Inflammatory macrophage (primary cell): ENCODE measurements around the gene ABCA6.
"Not testable (repeated sequence)": the region's sequence is repeated elsewhere in the genome, so short reads cannot be mapped to it uniquely, and the experiment has no call there.

Source experiments
- DNase-seq, 2 donors: peaks; one replicate each; pipeline ENCODE4 v3.0.0-alpha.2; 2020 to 2022

The ABCA6 gene

DNA sequence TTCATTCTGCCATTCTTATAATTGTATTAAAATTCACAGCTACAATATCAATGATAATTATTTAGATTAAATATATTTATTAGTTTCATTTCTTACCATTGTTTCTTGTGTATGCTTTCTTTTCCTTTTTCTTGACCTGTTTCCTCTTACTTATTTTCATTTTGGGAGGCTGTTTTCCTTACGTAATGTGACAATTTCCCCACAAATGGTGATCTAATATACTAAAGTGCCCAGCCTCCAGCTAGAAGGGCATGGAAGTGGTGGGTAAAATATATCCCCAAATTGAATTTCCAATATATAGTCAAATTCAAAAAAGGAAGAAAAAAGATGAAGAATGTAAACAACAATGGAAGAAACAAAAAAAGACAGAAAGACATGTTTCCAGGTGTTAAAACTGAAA, 1.5 kb upstream of the ABCA6 start:
- peak; percentile 16 to 44 for DNase-seq

DNA sequence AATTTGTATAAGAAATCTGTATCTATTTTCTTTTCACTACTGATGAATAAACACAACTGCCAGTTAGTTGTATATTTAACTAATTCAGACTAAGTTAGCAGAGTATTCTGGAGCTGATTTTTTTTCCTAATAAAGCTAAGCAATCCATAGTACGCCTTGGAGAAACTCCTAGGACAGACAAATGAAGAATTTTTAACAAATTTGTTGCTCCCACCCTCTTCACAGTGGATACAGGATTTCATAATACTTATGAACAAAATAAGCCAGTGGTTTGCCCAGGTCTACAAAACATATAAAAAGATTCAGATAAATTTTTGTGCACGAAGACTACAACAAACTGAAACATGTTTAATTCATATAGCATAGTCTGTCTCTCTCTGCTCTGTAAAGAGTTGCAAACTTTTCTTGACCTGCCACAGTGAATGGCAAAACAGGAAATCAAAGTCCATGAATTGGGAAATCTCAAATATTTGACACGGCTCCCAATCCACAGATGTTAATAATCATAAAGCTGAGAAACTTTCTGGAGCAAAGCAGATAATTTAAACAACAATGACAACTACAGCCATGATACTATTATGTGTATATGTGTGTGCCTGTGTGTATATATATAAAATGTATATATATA, 594 bp upstream of the ABCA6 start:
- no peak for DNase-seq

DNA sequence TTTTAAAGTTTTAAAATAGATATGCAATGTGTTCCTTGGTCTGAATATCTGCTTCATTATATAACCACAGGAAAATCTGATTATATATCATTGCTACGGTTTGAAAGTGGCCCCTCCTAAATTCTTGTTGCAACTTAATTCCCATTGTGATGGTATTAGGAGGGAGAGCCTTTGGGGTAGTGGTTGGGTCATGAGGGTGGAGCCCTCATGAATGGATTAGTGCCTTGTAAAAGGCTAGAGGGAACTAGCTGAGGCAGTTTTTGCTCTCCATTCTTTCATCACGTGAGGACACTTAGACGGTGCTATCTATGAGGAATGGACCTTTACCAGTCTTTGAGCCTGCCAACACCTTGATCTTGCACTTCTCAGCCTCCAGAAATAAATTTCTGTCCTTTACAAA, 7.6 kb downstream of the ABCA6 start:
- no peak for DNase-seq

DNA sequence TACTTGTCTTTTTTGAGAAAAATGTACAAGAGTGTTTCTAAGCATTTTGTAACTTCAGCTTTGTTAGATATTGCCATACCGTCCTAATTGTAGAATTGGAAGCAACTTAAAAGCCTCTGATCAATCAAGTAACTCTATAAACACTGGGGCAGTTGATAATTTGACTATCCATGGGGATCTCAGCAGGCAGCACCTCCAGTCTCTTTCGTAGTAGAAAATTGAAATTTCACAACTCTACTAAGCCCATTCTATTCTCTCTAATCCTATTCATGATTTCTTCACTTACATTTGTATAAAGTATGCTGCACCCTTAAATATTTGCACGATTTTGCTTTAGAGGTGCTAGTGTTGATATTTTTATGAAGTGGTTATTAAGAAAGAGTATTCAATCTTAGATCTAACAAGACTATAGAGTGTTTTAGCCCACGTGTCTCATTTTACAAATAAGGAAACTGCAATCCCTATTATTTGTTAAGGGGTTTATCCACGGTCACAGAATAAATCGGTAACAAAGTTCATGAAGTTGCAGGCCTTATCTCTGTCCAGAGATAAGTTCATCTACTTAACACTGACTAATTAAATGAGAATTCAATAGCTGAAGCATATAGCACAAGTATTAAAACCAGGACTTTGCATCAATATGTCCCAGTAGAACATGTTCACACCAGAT, 10.9 kb downstream of the ABCA6 start:
- DNase-seq, result no peak

DNA sequence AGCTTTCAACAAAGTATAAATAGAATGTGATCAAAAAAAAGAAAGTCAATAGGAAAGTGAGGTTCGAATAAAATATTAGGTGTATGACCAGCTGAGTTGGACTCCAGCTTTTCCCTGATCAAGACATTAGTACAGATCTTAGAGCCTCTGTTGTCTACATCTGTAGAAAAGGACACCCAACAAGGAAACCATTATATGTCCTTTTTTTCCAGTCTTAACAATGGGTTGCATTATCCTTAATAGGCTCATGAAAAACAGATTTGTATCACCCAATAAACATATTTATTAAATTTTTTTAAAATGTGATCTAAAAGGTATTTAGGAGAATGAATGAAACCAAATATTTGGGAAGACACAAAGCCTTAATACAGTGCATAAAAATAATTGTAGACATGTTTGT, 18.1 kb downstream of the ABCA6 start:
- DNase-seq, result no peak

DNA sequence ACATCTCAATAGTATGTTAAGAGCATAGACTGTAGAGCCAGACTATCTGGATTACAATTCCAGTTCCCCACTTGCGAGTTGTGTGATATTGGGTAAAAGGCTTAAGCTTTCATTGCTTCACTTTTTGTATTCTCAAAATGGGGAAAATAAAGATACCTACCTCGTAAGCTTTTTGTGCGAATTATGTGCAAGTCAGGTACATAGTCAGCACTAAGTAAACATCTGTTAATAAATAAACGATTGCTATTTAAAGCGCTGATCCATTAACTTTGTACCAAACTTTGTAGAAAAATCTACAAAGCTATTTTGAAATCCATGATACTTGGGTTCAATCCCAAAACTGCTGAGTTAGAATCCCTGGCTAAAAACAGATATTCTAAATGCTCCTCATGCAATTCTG, 19.6 kb downstream of the ABCA6 start:
- no peak for DNase-seq

DNA sequence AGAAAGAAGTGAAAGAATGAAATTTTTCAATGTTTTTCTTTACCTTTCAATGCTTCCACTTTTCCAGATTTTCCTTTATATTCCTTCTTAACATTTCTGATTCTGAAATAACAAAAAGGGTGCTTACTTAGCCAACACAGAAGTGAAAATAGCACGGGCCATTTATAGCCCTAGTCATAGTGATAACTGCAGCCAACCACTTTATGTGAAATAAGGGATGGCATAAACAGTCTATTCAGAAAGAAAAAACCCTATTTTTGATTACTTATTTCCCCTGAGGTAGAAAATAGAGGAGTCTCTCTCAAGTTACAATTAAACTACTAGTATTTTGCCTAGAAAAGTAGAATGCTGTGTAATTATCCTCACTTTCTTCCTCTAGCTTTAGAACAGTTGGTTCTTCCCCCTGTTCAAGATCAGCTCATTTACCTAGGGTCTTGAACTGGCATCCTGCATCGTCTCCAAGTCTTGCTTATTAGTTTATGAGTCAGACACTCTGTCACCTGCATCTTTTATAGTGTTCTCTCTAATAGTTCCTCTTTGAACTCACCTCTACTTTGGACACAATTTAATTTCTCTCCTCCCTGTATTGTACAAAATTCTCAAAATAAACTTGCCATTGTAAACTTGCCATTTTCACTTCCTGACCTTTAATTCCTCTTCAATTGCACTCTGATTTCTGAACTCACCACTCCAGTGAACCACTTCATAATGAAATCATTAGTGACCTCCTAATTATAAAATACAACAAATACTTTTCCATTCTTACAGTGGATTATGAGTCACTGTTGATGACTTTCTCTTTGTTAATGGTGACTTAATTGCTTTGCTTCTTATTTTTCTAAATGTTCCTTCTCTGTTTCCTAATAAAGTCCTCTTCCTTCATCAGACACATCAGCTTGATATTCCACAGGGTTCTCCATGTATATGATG, 23.6 kb downstream of the ABCA6 start:
- DNase-seq, result peak in 1 of 2 donors; percentile 22

DNA sequence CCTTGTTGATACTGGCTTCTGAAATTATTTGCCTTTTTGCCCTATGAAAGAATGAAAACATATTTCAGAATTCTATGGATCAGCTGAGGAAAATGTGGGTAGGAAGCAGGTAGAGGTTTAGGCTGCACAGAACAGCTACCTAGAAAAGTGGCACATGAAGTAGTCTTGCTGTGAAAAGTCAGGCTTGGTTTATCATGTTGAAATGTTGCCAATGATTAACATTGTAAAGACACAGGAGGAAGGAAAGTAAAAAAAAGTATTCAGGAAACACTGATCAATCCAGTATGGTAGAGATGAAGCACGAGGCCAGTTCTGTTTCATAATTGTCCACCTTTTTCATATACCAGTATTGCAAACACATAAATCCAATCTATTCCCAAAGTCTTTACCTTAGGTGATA, 29.9 kb downstream of the ABCA6 start:
- DNase-seq, result no peak

DNA sequence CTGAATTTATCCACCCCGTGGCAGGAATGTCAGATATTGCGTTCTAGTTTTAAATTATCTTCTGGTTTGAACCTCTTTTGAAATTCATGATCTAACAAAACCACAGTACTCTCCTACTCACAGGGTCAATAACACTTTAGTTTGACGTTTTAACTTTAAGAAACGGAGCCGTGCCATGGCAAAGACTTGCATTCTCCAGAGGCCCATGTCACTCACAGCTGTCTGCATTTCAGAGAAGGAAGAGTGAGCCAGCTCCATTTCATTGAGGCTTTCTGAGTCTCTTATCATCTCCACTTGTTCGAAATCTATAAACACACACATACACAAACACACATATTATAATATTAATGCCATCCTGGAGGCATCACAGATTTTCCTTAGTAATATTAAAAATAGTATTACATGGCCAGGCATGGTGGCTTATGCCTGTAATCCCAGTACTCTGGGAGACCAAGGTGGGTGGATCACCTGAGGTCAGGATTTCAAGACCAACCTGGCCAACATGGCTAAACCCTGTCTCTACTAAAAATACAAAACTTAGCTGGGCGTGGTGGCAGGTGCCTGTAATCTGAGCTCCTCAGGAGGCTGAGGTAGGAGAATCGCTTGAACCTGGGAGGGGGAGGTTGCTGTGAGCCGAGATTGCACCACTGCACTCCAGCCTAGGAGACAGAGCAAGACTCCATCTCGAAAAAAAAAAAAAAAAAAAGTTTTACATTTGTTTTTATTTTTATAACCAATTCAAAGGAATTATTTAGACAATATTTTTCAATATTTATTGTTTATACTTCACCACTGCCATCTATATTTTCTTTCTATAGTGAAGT, 35.6 kb downstream of the ABCA6 start:
- DNase-seq, result no peak

DNA sequence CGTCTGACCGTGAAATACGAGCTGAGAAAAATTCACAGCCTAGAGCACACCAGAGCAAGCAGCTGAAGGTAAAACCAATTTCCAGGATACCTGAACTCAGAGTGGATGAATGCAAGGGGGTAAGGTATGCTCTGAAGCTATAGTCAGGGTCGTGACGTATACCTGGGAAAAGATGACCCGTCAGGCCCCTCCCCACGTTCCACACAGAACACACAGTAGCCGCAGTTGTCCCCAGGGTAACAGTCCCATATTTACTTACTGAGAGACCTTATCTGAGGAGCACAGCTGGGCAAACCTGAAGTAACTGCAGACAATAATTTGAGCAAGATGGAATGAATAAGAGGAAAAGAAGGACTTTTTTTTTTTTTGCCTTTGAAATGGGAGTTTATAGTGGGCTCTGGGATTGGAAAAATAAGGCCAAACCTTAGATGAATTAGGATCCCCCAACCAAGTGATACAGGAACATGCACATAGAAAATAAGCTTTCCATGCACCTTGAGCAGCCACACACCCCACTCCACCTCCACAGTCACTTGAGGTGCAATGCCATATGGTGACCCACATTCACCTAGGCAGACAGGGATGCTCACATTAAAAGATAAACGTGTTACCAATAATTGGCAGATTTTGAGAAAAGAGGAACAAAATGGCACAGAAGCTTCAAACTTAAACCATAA, 38.0 kb downstream of the ABCA6 start:
- no peak for DNase-seq

DNA sequence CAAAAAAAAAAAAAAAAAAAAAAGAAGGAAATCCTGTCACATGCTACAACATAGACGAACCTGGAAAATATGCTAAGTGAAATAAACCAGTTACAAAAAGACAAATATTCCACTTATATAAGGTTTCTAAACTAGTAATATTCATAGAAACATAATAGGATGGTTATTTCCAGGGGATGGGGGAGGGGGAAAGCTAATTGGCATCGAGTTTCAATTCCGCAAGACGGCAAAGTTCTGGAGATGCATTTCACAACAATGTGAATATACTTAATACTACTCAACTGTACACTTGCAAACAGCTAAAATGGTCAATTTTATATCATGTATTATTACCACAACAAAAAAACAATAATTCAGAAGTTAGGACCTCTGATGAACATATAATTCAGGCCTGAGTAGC, 43.1 kb downstream of the ABCA6 start:
- DNase-seq, result peak; percentile 29 to 35

DNA sequence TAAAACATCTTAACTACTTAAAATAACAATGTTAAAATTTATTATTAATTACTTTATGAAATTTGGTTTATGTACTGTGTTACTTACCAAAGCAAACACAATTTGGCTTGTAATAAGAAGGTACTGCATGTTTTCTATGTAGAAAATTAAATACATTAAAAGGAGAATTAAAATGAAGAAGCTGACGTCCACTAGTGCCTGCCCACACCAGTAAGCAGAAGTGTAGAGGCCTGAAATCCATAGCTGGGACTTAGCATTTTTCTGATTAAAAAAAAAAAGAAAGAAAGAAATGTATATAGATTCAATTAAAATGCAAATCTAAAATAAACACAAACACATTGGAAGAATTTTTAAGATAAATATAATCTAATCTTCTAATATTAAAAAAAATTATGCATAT, 45.2 kb downstream of the ABCA6 start:
- peak; percentile 40 to 49 for DNase-seq

DNA sequence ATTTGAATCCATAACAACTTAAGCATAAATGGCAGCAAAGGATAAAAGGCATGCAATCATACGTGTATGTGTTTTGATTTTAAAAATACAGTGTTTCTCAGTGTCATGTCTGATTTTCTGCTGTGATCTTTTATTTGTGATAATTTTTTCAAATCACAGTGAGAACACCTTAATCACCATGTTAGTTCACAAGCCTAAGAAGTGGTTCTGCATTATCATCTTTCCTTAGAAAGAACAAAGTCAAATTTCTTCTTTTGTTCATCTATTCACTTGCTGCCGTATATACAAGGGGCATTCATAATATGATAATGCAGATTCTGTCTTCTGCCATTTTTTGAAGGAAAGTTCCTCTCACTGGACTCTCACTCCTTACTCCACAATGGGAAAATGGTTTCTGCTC, 47.7 kb downstream of the ABCA6 start:
- DNase-seq, result no peak

DNA sequence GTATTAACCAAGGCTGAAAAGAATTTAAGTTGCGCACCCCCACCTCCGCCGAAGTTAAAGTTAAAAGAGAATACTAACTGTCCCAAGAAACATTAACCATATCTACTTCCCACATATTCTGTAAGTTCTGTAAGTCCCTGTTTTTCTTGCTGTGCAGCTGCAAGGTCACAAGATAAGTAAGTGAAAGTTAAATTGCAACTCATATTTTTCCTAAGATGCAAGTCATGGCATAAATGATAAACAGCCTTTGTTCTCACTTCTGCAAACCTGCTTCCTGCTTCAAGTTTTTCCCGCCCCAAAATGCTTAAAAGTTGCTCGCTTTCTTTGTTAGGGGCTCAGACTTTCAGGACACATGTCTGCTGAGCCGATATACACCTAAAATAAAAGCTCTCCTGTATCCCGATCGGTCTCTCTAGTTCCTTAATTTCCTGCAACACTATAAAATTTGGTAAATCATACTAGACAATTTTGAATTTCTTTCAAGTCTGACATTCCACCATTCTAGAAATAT, 48.4 kb downstream of the ABCA6 start:
- peak; percentile 79 to 88 for DNase-seq

DNA sequence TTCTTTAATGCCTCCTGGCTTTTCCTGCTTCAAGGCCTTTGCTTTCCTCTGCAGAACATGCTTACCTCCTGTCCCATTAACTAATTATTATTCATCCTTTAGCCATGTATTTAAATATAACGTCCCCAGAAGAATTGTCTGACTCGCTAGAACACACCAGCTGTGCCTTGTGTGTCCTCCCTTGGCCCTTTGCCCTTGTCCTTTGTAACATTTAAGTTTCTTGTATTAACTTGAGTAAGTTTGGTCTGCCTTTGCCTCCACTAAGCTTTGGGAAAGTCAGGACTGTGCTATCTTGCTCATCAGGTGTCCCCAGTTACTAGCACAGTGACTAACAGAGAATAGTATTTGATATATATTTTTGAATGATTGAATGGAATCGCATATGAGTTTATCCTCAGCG, 51.3 kb downstream of the ABCA6 start:
- no peak for DNase-seq

DNA sequence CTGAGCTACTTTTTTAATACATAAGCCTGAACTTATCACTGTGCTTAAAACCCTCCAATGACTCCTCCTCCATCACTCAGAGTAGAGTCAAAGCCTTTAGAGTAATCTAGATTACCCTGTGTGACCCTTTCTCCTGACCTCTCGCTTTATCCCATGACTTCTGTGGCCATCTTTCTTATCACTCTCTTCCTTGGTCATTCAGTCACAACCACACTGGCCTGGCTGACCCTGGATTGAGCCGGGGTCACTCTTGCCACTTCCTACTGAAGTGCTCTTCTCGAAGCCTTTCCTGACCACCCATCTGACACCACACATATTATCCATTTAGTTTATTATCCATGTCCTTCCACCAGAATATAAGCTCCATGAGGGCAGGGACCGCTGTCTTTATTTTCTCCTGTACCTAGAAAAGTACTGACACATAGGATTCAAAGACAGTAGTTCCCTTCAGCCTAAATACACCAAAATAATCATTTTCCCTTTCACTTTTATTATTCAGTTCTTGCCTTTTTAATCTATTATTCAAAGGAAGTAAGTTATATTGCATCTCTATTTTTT, 53.0 kb downstream of the ABCA6 start:
- DNase-seq, result no peak

DNA sequence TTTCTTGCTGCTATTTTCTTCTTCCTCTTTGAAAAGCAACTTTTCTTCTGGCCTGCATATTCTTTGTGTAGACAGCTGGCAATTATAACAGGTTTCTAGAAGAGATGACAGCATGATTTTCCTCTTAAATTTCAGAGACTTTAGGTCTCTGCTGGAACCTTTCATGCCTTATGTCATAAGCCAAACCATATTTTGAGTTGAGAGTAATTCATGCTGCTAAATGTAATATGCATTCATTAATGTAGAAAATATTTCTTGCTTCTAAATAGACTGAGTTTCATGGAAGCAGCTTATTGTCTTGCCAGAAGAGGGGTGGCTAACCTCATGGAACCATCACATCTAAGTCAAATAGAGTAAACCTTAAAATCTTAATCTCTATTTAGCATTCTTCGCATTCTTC, 55.1 kb downstream of the ABCA6 start:
- no peak for DNase-seq

DNA sequence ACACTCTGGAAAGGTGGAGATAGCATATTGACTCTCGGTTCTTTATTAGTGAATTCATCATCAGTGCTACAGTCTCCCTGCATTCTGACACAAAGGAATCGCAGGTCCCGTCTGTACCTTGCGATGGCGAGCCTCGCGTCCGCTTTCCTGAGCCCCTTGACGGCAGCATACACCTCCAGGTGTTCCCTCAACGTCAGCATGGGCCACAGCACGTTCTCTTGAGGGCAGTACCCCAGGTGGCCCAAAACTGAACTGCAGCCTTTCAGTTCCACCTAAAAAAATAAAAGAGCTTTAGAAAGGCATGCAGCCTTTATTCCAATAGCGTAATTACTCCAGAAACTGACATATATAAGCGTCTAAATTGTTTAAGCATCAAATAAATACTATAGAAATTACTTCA, 56.8 kb downstream of the ABCA6 start:
- DNase-seq, result no peak

DNA sequence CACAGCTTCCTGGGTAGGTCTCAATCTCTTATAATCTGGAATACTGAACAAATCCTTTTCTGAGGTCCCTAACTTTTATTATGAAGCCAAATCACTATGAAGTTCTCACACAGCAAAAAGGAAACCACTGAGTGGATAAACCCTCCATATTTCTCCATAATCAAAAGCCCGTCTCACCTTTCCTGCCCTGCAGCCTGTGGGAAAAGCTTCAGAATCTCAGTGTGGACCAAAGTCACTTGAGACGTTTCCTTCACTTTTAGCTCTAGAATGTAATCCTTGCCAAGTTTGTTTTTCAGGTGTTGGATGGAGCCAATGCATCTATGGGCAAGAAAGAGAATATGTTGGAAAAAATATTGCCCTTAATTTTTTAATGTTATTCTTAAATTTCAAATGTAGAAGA, 59.0 kb downstream of the ABCA6 start:
- no peak for DNase-seq

DNA sequence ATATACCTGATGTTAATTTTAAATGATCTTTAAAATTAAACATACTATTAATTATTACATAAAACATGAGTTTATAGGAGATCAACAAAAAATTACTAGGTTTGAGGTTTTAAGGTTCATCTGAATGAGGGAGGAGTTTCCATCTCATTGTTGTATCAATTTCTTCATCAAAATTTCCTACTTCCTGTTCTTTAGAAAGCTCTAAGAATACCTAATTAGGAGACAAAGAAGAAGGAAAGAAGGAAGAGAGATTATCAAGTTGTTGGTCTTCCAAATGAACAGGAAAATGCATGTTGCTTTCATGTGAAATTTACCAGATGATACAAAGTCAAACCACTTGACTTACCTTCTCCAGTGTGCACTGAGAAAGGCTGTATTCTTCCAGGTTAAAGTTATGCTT, 62.8 kb downstream of the ABCA6 start:
- peak in 1 of 2 donors; percentile 16 for DNase-seq

DNA sequence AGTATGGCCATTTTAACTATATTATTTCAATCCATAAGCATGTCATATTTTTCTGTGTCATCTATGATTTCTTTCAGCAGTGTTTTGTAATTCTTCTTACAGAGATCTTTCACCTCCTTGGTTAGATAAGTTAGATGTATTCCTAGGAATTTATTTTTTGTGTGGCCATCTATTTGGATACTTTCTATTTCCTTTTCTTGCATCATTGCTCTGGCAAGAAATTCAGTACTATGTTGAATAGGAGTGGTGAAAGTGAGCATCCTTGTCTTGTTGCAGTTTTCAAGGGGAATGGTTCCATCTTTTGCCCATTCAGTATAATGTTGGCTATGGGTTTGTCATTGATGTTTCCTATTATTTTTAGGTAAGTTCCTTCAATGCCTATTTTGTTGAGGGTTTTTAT, 65.9 kb downstream of the ABCA6 start:
- no peak for DNase-seq

DNA sequence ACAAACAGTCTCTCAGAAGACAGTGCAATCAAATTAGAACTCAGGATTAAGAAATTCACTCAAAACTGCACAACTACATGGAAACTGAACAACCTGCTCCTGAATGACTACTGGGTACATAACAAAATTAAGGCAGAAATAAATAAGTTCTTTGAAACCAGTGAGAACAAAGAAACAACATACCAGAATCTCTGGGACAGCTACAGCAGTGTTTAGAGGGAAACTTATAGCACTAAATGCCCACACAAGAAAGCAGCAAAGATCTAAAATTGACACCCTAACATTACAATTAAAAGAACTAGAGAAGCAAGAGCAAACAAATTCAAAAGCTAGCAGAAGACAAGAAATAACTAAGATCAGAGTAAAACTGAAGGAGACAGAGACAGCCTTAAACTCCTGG, 68.3 kb downstream of the ABCA6 start:
- not testable (repeated sequence) for DNase-seq
